GM21515 (cell line): ENCODE measurements around the gene GGTLC2.
"Not testable (repeated sequence)": the region's sequence is repeated elsewhere in the genome, so short reads cannot be mapped to it uniquely, and the experiment has no call there.

Experiments used
- ATAC-seq: cut with Tn5 transposase; IDR thresholded peaks from one replicate; pipeline ENCODE4 v1.9.1; 2021; ENCODE audit not compliant: unreplicated experiment

GGTLC2 gene

DNA sequence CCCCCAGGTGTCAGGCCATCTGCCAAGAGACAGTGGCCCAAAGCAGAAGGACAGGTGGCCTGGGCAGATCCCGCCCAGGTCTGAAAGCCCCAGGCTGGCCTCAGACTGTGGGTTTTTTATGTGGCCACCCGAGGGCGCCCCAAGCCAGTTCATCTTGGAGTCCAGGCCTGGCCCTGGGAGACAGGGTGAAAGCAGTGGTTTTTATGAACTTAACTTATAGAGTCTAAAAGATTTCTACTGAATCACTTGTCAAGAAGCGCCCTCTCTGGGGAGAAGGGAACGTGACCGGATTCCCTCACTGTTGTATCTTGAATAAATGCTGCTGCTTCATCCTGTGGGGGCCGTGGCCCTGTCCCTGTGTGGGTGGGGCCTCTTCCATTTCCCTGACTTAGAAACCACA lies 8.2 kb upstream of the GGTLC2 start:
- ATAC-seq, result not testable (repeated sequence)

DNA sequence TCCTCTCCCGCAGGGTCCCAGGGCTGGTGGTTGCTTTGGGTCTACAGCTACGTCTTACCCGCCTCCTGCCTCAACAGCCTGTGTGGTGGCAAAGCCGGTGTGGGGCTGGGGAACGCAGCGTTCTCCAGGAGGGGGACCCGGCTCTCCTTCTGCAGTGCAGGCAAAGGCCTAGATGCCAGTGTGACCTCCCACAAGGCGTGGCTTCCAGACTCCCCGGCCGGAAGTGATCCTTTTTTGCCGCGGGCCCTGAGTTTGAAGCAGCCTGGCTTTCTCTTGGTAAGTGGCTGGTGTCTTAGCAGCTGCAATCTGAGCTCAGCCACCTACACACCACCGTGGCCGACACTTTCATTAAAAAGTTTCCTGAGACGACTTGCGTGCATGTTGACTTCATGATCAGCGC lies 6.1 kb upstream of the GGTLC2 start:
- not testable (repeated sequence) for ATAC-seq

DNA sequence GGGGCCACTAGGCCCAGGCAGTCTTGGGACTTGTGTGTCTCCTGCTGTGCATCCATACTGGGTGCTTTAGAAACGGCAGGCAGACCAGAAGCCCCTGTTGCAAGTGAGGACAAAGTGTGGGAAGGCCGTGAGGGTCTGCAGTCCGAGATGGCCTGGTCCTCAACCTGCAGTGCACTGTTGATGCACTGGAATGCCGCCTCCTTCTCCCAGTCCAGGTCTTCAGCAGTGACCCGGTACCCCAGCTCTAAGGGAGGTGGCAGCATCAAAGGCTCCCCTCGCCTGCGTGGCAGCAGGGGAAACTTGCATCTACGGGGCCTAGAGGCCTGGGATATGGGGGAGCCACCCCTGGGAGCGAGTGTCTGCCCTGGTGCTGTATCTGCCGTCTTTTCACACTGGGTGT lies 2.2 kb upstream of the GGTLC2 start:
- not testable (repeated sequence) for ATAC-seq

DNA sequence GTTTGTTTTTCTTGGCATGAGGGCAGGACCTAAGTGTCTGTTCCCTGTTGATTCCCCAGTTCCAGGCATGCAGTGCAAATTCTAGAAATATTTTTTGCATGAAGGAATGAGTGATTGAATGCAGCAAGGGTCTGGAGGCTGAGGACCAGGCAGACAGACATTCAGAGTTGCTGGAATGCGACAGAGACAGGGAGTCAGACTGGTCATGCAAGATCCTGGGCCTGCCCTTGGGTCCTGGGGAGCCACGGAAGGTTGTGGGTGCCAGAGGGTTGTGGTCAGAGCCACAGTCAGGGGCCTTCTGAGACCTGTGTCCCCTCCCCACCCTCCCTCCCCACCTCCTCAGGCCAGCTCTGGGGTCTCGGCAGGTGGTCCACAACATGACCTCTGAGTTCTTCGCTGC lies 1.6 kb downstream of the GGTLC2 start:
- ATAC-seq, result not testable (repeated sequence)

DNA sequence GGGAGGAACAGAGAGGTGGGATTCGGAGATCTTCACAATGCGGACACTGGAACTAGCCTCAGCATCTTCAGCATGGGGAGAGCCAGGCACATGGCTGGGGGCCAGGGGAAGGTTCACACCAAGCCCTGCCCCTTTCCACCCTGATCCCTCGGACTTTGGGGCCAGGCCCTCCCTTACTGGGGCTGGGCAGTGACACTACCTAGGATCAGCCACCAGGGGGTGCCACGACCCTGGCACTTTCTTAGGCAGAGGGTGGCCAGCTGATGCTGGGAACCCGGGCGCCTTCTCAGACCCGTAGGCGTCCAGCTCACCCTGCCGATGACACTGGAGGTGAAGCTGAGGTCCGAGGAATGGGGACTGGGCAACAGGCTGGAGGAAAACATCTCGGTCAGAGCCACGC lies 3.5 kb downstream of the GGTLC2 start:
- ATAC-seq, result not testable (repeated sequence)

DNA sequence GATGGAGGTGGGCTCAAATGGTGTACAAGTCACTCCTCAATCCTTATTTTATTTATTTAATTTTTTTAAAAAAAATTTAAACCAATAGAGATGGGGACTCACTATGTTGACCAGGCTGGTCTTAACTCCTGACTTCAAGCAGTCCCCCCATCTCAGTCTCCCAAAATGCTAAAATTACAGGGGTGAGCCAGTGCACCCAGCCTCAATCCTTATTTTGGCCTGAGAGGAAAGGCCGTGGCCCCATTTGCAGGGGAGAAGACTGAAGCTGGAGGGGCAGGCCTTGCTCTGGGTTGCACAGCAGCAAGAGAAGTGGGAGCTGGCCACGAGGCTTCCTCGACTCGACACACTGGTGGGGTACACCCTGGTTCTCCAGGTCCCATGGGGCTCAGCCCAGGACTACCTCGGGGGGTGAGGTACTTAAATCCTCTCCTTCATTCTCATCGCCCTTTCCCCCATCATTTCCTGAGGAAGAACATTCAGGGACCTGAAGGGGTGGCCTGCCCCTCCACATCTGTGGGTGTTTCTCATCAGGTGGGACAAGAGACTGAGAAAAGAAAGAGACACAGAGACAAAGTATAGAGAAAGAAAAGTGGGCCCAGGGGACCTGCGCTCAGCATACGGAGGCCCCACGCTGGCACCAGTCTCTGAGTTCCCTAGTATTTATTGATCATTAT lies 4.6 kb downstream of the GGTLC2 start:
- ATAC-seq, result not testable (repeated sequence)

DNA sequence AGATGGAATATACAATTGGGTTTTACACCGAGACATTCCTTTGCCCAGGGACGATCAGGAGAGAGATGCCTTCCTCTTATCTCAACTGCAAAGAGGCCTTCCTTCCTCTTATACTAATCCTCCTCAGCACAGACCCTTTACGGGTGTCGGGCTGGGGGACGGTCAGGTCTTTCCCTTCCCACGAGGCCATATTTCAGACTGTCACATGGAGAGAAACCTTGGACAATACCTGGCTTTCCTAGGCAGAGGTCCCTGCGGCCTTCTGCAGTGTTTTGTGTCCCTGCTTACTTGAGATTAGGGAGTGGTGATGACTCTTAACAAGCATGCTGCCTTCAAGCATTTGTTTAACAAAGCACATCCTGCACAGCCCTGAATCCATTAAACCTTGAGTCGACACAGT lies 5.3 kb downstream of the GGTLC2 start:
- ATAC-seq, result not testable (repeated sequence)

DNA sequence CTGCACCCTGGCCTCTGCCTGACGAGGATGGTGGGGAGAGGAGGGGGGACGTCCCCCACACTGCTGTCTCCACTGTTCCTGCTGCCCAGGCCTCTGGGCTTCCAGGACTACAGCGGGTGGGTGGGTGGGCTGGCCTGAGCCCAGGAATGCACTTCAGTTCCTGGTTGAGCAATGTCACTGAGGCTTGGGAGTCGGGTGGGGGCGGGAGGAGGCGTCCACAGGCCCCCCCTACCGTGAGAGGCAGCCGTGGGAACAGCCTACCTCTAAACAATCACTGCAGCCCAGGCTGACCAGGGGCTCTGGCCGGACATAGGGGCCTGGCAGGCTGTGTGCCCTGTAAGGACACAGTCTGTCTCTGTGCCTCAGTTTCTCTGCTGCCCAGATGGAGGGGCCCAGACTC lies 6.0 kb downstream of the GGTLC2 start:
- ATAC-seq, result not testable (repeated sequence)

DNA sequence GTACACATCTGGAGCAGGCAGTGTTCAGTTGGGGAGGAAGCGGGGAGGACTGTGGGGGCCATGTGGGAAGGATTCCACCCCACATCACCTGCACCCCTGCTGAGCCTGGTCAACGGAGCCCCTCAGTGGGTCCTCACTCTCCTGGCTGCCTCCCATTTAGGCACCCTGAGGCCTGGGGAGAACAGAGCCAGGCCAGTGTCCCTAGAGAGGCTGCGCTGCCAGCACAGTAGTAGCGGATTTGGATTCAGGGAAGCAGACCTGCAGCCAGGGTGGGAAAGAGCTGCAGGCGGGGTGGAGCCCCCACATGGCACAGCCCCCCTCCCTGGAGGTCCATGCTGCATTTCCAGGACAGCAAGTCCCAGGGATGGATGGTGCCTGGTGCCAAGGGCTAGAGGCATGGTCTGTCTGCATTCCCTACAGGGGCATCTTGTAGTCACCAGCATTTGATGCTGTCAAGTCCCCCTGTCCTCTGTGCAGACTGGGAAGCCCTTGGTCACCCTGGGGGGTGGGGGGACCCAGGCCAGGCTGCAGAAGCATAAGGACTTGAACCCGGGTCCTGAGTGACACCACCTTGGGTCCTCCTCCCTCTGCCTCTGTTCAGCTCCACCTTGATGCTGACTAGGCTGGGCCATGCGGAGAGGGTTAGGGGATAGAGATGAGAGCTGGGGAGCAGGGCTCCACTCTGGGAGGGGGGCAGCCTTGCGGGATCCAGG lies 6.5 kb downstream of the GGTLC2 start:
- ATAC-seq, result not testable (repeated sequence)

DNA sequence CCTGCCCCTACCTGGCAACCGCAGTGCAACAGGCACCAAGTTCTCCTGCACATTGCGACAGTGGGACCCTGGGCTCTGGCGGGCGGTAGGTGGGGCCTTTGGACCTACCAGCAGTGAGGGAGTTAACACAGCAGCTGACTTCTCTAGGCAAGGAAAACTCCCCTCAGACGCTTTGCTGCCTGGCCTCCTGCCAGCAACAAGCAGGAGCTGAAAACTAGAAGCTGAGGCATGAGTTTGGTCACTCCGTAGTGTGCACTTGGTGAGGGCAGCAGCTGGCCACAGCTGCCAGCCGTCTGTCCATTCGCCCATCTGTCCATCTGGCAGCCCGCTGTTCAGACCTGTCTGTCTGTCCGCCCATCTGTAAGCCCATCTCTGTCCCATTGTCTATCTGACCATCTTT lies 7.2 kb downstream of the GGTLC2 start:
- ATAC-seq, result not testable (repeated sequence)

DNA sequence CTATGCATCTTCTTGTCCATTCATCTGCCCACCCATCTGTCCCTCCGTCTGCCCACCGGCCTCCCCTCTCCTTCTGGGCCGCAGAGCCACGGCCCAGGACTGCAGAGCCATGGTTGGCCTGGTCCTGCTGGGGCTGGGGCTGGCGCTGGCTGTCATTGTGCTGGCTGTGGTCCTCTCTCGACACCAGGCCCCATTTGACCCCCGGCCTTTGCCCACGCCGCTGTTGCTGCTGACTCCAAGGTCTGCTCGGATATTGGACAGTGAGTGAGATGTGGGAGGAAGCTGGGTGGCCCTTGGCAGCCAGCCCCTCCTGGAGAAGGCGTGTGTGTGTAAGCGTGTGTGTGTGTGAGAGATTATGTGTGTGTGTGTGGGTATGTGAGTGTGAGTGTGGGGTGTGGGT lies 7.7 kb downstream of the GGTLC2 start:
- not testable (repeated sequence) for ATAC-seq

DNA sequence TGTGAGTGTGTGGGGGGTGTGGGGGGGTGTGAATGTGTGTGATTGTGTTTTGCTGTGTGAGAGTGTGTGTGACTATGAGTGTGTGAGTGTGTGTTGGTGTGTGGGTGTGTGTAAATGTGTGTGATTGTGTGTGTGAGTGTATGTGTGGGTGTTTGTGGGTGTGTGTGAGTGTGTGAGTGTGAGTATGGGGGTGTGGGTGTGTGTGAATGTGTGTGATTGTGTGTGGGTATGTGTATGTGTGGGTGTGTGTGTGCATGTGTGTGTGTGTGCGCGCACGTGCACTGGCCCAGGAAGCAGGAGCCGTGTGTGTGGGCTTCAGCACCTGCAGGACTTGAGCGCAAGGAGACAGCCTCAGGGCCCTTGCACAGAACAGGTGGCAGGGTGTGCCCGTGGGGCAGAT lies 8.2 kb downstream of the GGTLC2 start:
- ATAC-seq, result not testable (repeated sequence)

DNA sequence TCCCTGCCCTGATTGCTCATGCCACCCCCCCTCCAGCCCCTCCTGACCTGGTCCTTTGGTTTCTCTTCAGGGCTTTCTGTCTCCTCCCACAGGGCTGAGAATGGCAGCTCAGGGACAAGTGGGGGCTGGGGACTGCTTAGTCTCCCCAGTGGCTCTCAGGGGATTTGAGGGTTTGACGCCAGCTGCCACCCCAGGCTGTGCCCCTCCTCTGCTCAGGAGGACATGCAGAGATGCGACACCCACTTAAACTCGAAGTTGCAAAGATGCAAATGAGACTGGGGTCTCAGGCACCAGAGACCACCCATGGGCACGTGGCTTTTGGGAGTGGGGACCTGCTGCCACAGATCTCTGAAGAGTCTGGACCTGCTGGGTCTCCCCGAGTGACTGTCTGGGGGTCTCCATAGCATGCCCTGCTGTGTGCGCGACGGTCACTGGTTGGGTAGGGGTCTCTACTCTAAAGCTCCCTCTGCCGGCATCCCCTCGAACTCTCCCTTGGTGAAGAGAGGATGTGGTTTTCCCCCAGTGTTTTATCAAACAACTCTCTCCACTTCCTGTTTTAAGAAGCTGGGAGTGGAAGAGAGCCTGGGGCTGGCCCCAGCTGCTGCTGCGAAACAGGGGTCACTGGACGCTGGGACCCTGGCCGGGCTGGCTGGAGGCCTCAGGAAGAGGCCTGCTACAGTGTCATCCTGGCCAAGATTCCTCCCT lies 9.4 kb downstream of the GGTLC2 start:
- ATAC-seq, result not testable (repeated sequence)

DNA sequence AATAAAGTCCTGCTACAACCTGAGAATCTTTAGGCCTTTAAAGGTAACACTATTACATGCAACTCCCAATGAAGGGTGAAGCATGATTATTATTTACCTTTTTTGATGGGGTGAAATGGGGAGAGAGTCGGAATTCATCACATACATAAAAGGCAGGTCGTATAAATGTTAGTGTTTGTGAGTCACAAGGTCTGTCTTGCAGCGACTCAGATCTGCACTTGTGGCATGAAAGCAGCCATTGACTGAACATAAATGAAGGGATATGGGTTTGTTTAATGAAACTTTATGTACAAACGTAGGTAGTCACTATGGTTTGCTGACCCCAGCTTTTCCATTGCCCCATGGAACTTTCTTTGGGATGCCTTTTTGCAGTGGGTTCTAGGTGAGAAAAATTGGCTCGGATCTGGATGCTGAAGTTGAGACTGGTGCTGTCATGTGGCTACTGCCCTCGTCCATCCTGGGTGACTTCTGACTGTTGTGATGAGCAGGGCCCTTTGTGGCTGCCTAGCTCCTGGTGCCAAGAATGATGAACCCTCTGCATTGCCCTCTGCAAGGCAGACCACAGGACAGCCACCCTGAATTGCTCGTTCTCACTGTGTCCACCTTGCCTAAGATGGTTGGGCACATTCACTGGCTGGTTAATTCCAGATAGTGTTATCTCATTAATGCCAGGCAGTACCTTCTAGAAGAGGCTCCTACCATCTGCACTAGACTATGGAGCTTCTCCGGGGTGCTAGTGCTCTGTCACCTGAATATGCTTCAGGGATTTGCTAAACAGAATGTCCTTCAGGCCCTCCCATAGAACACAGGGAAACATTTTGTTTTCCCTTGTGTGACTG lies 11.3 kb downstream of the GGTLC2 start:
- ATAC-seq, result no peak

DNA sequence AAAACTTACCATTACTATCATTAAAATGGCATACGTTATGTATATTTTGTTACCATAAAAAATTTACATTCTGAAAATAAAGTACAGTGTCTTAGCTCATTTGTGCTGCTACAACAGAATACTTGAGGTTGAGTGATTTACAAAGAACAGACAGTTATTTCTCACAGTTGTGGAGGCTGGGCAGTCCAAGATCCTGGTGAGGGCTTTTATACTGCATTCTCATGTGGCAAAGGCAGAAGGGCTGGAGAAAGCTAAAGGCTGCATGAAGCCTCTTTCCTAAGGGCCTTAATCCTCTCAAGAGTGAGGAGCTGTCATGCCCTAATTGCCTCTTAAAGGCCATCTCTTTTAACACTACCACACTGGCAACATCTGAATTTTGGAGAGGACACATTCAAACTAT lies 13.3 kb downstream of the GGTLC2 start:
- no peak for ATAC-seq

DNA sequence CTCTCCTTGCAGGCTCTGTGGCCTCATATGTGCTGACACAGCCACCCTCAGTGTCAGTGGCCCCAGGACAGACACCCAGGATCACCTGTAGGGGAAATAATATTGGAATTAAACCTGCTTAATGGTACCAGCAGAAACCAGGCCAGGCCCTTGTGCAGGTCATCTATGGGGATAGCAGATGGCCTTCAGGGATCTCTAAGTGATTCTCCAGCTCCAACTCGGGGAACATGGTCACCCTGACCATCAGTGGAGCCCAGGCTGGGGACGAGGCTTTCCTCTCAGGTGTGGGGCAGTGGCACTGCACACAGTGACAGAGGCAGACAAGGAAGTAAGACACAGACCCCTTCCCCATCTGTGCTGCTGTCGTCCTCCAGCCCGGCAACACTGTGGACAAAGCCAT lies 16.9 kb downstream of the GGTLC2 start:
- no peak for ATAC-seq

DNA sequence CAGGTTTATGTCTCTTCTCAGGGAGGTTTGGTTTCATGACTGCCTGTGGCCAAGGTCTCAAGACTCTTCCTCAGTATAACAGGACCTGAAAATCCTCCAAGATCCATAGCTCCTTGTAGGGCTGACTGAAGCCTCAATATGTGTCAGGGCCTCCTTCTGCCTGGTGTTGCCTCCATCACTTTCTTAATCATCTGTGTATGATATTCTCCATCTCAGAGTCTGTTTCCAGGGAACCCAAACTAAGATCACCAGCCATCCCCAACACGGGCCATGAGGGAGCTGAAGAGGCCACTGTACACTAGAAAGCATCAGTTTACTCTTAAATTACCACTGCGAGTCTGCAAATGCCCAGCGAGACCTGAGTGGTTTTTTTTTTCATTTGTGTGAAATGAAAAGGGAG lies 17.7 kb downstream of the GGTLC2 start:
- no peak for ATAC-seq

DNA sequence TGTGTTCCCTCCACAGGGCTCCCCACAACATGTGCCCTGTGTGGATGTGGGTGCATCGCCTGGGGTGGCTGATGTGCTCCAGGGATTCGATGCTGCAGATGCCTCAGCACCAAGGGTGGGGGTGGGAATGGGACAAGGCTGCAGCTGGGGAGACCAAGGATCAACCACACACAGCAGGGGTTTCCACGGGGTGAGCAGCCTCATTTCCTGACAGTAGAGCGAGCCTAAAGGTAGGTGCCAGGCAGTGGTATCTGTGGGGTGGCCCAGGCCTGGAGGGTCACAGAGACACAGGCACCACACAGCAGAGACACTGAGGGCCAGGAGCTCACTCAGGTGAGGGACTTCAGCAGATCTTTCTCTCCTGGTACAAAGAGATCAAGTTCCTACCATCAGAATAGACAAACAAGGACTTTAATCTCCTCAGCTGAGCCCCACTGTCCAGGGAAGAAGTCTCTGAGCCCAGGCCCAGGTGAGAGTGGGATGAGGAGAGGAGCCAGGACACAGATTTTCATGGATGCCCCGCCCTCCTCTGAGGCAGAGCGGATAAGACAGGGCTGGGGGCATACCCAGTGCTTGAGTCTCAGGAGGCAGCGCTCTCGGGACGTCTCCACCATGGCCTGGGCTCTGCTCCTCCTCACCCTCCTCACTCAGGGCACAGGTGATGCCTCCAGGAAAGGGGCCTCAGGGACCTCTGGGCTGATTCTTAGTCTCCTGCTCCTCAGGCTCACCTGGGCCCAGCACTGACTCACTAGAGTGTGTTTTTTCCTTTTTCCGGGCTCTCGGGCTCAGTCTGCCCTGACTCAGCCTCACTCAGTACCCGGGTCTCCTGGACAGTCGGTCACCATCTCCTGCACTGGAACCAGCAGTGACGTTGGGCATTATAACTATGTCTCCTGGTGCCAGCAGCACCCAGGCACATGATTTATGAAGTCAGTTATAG lies 19.7 kb downstream of the GGTLC2 start:
- ATAC-seq, result no peak

DNA sequence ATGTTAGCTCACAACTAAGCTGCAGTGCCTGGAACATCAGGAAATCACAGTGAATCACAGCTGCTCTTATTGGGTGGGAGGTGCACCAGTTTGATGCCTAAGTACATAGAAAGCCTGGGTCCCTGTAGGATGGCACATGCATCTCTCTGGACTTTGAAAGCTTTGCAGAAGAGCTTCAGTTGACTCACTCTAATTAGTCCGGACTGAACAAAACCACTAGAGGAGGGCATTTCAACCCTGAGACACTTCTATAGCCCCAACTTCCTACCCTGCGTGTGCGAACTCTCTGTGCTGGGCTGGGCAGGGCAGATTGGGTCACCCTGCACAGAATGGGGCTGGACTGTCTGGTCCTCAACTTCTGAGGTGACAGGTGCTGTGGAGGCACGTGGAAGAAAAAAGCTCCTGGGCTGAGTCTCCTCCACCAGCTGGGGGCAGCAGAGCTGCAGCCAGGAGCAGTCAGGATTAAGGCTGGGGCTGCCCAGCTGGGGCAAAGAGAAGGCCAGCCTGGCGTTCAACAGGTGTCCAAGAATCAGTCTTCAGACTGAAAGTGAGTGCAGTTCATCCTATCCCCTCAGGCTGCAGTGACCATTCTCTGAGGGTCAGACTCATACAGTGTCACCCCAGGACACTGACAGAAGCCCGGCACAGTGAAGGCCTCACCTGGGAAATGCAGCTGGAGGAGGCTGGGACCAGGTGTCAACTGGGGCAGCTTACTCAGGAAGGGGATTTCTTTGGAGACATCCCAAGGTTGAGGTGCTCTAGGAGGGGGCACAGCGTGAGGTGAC lies 22.1 kb downstream of the GGTLC2 start:
- ATAC-seq, result no peak
